Heart left ventricle (tissue), 13 donors: ENCODE measurements around the gene GRID2IP.

Experiments used
- CTCF ChIP-seq, 12 donors: fragments of 200-600 bp; sonication (generic) in 4 of 12; IDR thresholded peaks; one replicate each; pipeline versions ENCODE4 v1.5.0 to v1.8.0; 2018 to 2022; ENCODE audit warnings: antibody characterized with exemption in 12 of 12, mild to moderate bottlenecking in 5 of 12
- POLR2A ChIP-seq, 2 donors: fragments of 450-650 bp; IDR thresholded peaks; one replicate each; pipeline ENCODE4 v1.6.1; 2017; ENCODE audit warnings: antibody characterized with exemption in 2 of 2, mild to moderate bottlenecking in 2 of 2, moderate library complexity in 2 of 2
- donor health status: ischemic (EF 13 %, LVEDD 7.1; RV severe dilation, severe dysfunction).
- donor health status: DM: no; HTN: yes; CAD: no.
- donor health status: DM: no; HTN: no; CAD: no.
- donor health status: ischemic (EF 25% LVEDD 6.9; RV normal size, moderate dysfunction).
- donor health status: ischemic (EF 25% LVEDD 5.7; RV mildly dilated, moderate dysfunction).
- donor health status: ischemic (EF 35%, LVEDD 5.7; RV mildly dilated, moderate dysfunction).
- donor health status: nonischemic (EF 11% LVEDD 7.7; RV severe dilation, severe dysfunction).
- donor health status: DM: yes; HTN: yes; CAD: no.
- donor health status: PGD.
- donor health status: ischemic (EF 29% LVEDD 5.4; RV normal size, mild dysfunction).
- donor health status: nonischemic (EF 23%, LVEDD 6.1; RV moderate dilation, normal function).

GRCh38 chr7:6486438-6487183 is 64.7 kb downstream of the GRID2IP start:
- TF ChIP-seq CTCF (IDR thresholded peaks at IDR 0.05) (no peak), POLR2A (IDR thresholded peaks at IDR 0.05) (no peak)
